ENCODE data around the gene OSBPL5. TPM values are rescaled to one million over a fixed set of nuclear protein-coding genes. Genes with fewer than 3 reads are reported as not detected.
"Not testable (repeated sequence)": the region's sequence is repeated elsewhere in the genome, so short reads cannot be mapped to it uniquely, and the experiment has no call there.

OSBPL5 gene
- total RNA-seq, 1 donor from 2014 or later, result 19.6 TPM

GRCh38 chr11:3181725-3182461 is 16.8 kb upstream of the OSBPL5 start:
- DNase-seq, result no peak

- no peak for DNase-seq
These were observed 15.8 kb upstream of the OSBPL5 start for GRCh38 chr11:3180869-3181268.

GRCh38 chr11:3178349-3178748 is 13.2 kb upstream of the OSBPL5 start:
- no peak for DNase-seq

GRCh38 chr11:3177931-3178330 is 12.8 kb upstream of the OSBPL5 start:
- no peak for DNase-seq

GRCh38 chr11:3176487-3176886 is 11.4 kb upstream of the OSBPL5 start:
- DNase-seq, result no peak

- DNase-seq, result no peak
These were observed 10.1 kb upstream of the OSBPL5 start for GRCh38 chr11:3175194-3175593.

- no peak for DNase-seq
These were observed 9.3 kb upstream of the OSBPL5 start for GRCh38 chr11:3174387-3174786.

- DNase-seq, result no peak
These were observed 8.7 kb upstream of the OSBPL5 start for GRCh38 chr11:3173795-3174194.

- DNase-seq, result no peak
These were observed 6.9 kb upstream of the OSBPL5 start for GRCh38 chr11:3171931-3172560.

- DNase-seq, result no peak
These were observed 5.9 kb upstream of the OSBPL5 start for GRCh38 chr11:3170756-3171650.

GRCh38 chr11:3170044-3170755 is 5.1 kb upstream of the OSBPL5 start:
- no peak for DNase-seq

GRCh38 chr11:3169255-3170043 is 4.3 kb upstream of the OSBPL5 start:
- DNase-seq, result no peak

- DNase-seq, result not testable (repeated sequence)
These were observed 3.7 kb upstream of the OSBPL5 start for GRCh38 chr11:3168742-3169254.

GRCh38 chr11:3167143-3168119 is 2.3 kb upstream of the OSBPL5 start:
- no peak for DNase-seq

GRCh38 chr11:3166268-3167142 is 1.4 kb upstream of the OSBPL5 start:
- no peak for DNase-seq

- no peak for DNase-seq
These were observed 782 bp upstream of the OSBPL5 start for GRCh38 chr11:3165916-3166267.

- DNase-seq, result no peak
These were observed 458 bp downstream of the OSBPL5 start for GRCh38 chr11:3164552-3165151.

- DNase-seq, result no peak
These were observed 965 bp downstream of the OSBPL5 start for GRCh38 chr11:3164138-3164551.
